Measurements from ENCODE around the gene MED31. TPM values are rescaled to one million over a fixed set of nuclear protein-coding genes. Genes with fewer than 3 reads are reported as not detected.

MED31 gene
- total and polyA plus RNA-seq, 2 of the 13 experiments (the other 11 are each of a cell fraction or from before 2014, with no cell fraction given) = 19.0 to 20.9 TPM

- TF ChIP-seq, protein P1, sequence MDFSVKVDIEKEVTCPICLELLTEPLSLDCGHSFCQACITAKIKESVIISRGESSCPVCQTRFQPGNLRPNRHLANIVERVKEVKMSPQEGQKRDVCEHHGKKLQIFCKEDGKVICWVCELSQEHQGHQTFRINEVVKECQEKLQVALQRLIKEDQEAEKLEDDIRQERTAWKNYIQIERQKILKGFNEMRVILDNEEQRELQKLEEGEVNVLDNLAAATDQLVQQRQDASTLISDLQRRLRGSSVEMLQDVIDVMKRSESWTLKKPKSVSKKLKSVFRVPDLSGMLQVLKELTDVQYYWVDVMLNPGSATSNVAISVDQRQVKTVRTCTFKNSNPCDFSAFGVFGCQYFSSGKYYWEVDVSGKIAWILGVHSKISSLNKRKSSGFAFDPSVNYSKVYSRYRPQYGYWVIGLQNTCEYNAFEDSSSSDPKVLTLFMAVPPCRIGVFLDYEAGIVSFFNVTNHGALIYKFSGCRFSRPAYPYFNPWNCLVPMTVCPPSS (IDR thresholded peaks at IDR 0.05) = no peak
- TF ChIP-seq ZNF878 (CRISPR knock-in tag; IDR thresholded peaks at IDR 0.05) (peak; percentile 72; the same call in 1 of the 2 replicates), ZNF619 (CRISPR knock-in tag; IDR thresholded peaks at IDR 0.05) (peak; percentile 96), SNAI1 (CRISPR knock-in tag; IDR thresholded peaks at IDR 0.05; ENCODE audit: borderline replicate concordance) (peak; percentile 100), ZNF44 (CRISPR knock-in tag; IDR thresholded peaks at IDR 0.05) (0 out of 2 replicates have a peak, but pooled peaks have one; percentile 75), ZNF589 (CRISPR knock-in tag; conservative IDR thresholded peaks at IDR 0.05) (peak; percentile 98), ZSCAN31 (CRISPR knock-in tag; IDR thresholded peaks at IDR 0.05; ENCODE audit: low read depth) (peak; percentile 98), DDIT3 (CRISPR knock-in tag; IDR thresholded peaks at IDR 0.05) (no peak), SMC3 (IDR thresholded peaks at IDR 0.05; ENCODE audit: low read length) (no peak), YY1 (IDR thresholded peaks at IDR 0.05; ENCODE audit: insufficient read depth, insufficient replicate concordance, low read depth, low read length) (no peak), CEBPB (IDR thresholded peaks at IDR 0.05; ENCODE audit: borderline replicate concordance, low read depth, low read length) (no peak), ZBTB42 (CRISPR knock-in tag; IDR thresholded peaks at IDR 0.05) (peak; percentile 96), ZNF616 (CRISPR knock-in tag; IDR thresholded peaks at IDR 0.05; ENCODE audit: low read depth) (peak; percentile 99), ZFP1 (CRISPR knock-in tag; IDR thresholded peaks at IDR 0.05) (peak; percentile 41; the same call in 1 of the 2 replicates), HNF1A (IDR thresholded peaks at IDR 0.05; ENCODE audit: low read depth) (no peak), HNF1A (CRISPR knock-in tag; IDR thresholded peaks at IDR 0.05; ENCODE audit: borderline replicate concordance) (peak; percentile 81)
- TF ChIP-seq, protein P2, sequence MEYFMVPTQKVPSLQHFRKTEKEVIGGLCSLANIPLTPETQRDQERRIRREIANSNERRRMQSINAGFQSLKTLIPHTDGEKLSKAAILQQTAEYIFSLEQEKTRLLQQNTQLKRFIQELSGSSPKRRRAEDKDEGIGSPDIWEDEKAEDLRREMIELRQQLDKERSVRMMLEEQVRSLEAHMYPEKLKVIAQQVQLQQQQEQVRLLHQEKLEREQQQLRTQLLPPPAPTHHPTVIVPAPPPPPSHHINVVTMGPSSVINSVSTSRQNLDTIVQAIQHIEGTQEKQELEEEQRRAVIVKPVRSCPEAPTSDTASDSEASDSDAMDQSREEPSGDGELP (IDR thresholded peaks at IDR 0.05; ENCODE audit: borderline replicate concordance, low read depth) = no peak
Observed at GRCh38 chr17:6651919-6652452, 581 bp upstream of the MED31 start (continued).

Data from HepG2 (cell line).